Omental fat pad (tissue), 4 donors: ENCODE measurements around the gene RRP12. TPM values are rescaled to one million over a fixed set of nuclear protein-coding genes. Genes with fewer than 3 reads are reported as not detected.
"Not testable (repeated sequence)": the region's sequence is repeated elsewhere in the genome, so short reads cannot be mapped to it uniquely, and the experiment has no call there.

Source experiments
- ATAC-seq: fragments of 150-250 bp; one replicate; pipeline ENCODE4 v1.9.1; 2016; ENCODE audit warnings: mild to moderate bottlenecking, moderate library complexity; ENCODE audit not compliant: low FRiP score
- DNase-seq: peaks from one replicate; pipeline ENCODE4 v3.0.0-alpha.2; 2019; ENCODE audit warnings: low spot score
- CTCF ChIP-seq, 3 donors: fragments of 450-650 bp; IDR thresholded peaks; one replicate each; pipeline ENCODE4 v1.5.1; 2016 to 2017; ENCODE audit warnings: antibody characterized with exemption in 3 of 3, mild to moderate bottlenecking in 3 of 3, moderate library complexity in 2 of 3
- total RNA-seq, 4 donors: library from RNA; depleted of rRNA; stranded (reverse); fragments of >200 nt; gene quantifications; one replicate each; pipeline ENCODE4 v1.1.0, GENCODE V29; 2016

Gene RRP12
- total RNA-seq, 4 donors from 2014 or later, result 14.2 to 89.3 (median 18.7) TPM

DNA sequence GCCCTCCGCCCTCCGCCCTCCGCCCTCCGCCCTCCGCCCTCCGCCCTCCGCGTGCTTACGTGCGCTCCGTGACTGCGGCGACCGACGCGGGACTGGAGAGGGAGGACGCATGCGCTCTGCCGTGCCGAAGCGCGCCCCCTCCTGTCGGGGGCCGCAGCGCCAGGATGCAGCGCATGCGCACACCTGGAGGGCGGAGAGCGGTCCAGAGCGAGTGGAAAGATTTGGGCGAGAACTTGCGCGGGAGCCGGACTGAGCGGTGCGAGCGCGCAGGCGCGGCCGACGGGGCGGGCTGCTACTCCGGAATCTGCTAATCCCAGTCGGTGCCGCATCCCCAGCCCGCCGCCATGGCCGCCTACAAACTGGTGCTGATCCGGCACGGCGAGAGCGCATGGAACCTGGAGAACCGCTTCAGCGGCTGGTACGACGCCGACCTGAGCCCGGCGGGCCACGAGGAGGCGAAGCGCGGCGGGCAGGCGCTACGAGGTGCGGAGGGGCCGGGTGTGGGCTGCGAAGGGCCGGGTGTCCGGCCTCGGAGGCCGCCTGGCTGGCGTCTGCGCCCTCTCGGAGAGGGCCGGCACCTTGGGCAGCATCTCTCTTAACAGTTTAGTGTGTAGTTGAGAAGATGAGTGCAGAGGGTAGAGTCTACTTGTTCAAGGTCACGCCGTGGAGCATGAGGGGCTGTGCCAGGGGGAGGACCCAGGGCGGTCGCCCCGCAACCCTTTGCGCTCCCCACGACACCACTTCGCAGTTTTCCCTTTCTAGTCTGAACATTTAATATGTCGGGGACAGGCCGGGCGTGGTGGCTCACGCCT is 25.0 kb upstream of the RRP12 start, which contains the start of gene PGAM1:
PGAM1 (plus strand) TSS at position 228 of the 812 bp plus-strand sequence; CDS start at position 345, 117 bp downstream.
- ATAC-seq (peak; percentile 97), DNase-seq (peak; percentile 67)
- peak in 1 of 3 donors; percentile 31 for TF ChIP-seq CTCF (IDR thresholded peaks at IDR 0.05)

DNA sequence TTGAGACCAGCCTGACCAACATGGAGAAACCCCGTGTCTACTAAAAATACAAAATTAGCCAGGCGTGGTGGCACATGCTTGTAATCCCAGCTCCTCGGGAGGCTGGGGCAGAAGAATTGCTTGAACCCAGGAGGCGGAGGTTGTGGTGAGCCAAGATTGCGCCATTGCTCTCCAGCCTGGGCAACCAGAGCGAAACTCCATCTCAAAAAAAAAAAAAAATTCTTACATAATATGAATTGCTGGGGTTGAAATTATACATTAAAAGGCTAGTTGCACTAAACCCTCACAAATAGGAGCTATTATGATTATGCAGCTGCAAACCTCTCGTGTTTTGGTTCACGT is 22.6 kb upstream of the RRP12 start:
- not testable (repeated sequence) for ATAC-seq, DNase-seq

- ATAC-seq (no peak), DNase-seq (no peak)
- no peak for TF ChIP-seq CTCF (IDR thresholded peaks at IDR 0.05)
Measured at GRCh38 chr10:97416565-97416964, 15.4 kb upstream of the RRP12 start.

DNA sequence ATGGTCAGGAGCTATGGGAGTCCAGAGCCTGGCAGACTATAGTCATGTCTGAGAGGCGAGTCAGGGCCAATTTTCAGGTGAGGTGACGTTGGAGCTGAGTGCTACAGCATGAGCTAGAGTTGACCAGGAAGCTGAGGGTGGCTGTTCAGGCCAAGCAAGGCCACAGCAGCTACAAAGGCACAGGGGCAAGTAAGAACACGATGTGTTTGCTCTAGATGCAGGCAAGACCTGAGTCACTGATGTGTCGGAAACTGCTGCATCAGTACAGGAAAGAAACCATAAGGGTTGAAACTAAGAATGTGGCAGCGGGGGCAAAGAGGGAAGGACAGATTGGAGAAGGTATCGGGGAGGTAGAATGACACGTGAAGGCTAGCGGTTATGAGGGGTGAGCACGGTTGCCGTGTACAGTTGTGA is 11.8 kb upstream of the RRP12 start:
- no peak for TF ChIP-seq CTCF (IDR thresholded peaks at IDR 0.05)
- DNase-seq (no peak), ATAC-seq (no peak)

DNA sequence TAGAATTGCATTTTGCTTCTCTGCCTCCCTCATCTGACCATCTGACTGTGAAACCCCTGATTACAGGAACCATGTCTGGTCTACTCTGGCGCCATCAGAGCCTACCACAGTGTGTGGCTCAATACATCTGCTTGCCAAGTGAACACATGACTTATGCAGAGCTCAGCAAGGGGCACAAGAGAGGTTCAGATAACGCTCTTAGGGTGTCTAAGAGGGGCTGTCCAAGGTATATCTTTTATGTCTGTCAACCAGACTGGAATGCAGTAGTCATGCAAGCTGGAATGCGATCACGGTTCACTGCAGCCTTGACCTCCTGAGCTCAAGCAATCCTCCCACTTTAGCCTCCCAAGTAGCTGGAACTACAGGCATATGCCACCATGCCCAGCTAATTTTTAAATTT is 10.3 kb upstream of the RRP12 start:
- DNase-seq (no peak), ATAC-seq (no peak)
- TF ChIP-seq CTCF (IDR thresholded peaks at IDR 0.05), result no peak

DNA sequence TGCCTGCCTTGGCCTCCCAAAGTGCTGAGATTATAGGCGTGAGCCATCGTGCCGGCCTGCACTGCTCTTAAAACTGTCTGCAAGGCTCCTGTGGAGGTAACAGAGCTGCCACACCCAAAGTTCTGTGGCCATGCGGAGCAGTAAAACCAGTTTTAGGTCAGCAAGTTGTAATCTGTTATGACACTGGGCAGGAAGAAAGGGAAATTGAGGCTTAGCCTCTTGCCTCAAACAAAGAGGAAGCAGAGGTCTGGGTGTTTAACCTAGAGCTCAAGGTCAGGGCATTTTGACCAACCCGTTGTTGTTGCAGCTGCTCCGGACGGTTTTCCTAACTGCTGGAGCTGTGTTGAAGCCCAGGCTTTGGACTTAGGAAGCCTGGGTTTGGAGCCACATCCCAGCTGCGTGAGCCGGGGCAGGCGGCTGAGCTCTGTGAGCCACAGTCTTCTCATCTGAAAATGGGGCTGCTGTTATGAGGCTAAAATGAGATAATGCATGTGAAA is 7.4 kb upstream of the RRP12 start:
- ATAC-seq (no peak), DNase-seq (no peak)
- no peak for TF ChIP-seq CTCF (IDR thresholded peaks at IDR 0.05)

DNA sequence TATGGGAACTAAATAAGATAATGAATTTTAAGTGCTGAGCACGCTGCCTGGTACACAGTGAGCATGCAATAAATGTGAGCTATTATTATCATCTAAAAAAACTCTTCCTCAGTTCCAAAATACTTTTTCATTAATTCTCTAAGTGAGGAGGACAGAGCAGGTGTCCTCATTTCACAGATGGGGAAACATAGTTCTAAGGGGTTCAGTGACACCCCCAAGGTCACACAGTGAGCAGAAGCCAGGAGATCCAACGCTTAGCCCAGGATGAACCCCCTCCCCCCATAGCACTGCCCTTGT is 6.8 kb upstream of the RRP12 start:
- no peak for TF ChIP-seq CTCF (IDR thresholded peaks at IDR 0.05)
- ATAC-seq, result no peak
- no peak for DNase-seq
